ENCODE results near the gene BATF2. TPM values are rescaled to one million over a fixed set of nuclear protein-coding genes. Genes with fewer than 3 reads are reported as not detected.
"Not testable (repeated sequence)": the region's sequence is repeated elsewhere in the genome, so short reads cannot be mapped to it uniquely, and the experiment has no call there.

The BATF2 gene
- total RNA-seq, 1 donor from 2014 or later = under 0.01 TPM

- FAIRE-seq (no peak), DNase-seq (ENCODE audit: low read depth) (no peak)
- H3K36me3 ChIP-seq (ENCODE audit: control insufficient read depth, insufficient read depth, low read length) = no peaks in the 10 kb centered on the region
- TF ChIP-seq CTCF (IDR thresholded peaks at IDR 0.05; ENCODE audit: insufficient read depth, low read length, severe bottlenecking) = no peak
- no peak overlapping the region for H3K4me3 ChIP-seq (ENCODE audit: low read depth, low read length)
- no peaks in the 10 kb centered on the region for H3K27me3 ChIP-seq (ENCODE audit: control insufficient read depth, insufficient read depth, low read length)
Measured at GRCh38 chr11:65008873-65009272, 12.1 kb upstream of the BATF2 start.

GRCh38 chr11:65008016-65008415 lies 11.2 kb upstream of the BATF2 start:
- DNase-seq (ENCODE audit: low read depth) = peak; percentile 7
- no peak for TF ChIP-seq CTCF (IDR thresholded peaks at IDR 0.05; ENCODE audit: insufficient read depth, low read length, severe bottlenecking)

GRCh38 chr11:65003968-65004367 lies 7.2 kb upstream of the BATF2 start:
- not testable (repeated sequence) for FAIRE-seq; H3K36me3 ChIP-seq (ENCODE audit: control insufficient read depth, insufficient read depth, low read length); DNase-seq (ENCODE audit: low read depth); H3K27me3 ChIP-seq (ENCODE audit: control insufficient read depth, insufficient read depth, low read length); H3K4me3 ChIP-seq (ENCODE audit: low read depth, low read length)

More at GRCh38 chr11:65008016-65008415, 11.2 kb upstream of the BATF2 start:
- H3K36me3 ChIP-seq (ENCODE audit: control insufficient read depth, insufficient read depth, low read length) = no peaks in the 10 kb centered on the region
- no peaks in the 10 kb centered on the region for H3K27me3 ChIP-seq (ENCODE audit: control insufficient read depth, insufficient read depth, low read length)
- FAIRE-seq = no peak
- H3K4me3 ChIP-seq (ENCODE audit: low read depth, low read length) = no peak overlapping the region

GRCh38 chr11:65003282-65003681 lies 6.5 kb upstream of the BATF2 start:
- FAIRE-seq = no peak
- TF ChIP-seq CTCF (IDR thresholded peaks at IDR 0.05; ENCODE audit: insufficient read depth, low read length, severe bottlenecking) = no peak
- peak; percentile 38 for DNase-seq (ENCODE audit: low read depth)

GRCh38 chr11:65002706-65003105 lies 5.9 kb upstream of the BATF2 start:
- FAIRE-seq = no peak
- H3K27me3 ChIP-seq (ENCODE audit: control insufficient read depth, insufficient read depth, low read length) = no peaks in the 10 kb centered on the region
- no peak for DNase-seq (ENCODE audit: low read depth)
- H3K4me3 ChIP-seq (ENCODE audit: low read depth, low read length) = no peak overlapping the region
- no peak for TF ChIP-seq CTCF (IDR thresholded peaks at IDR 0.05; ENCODE audit: insufficient read depth, low read length, severe bottlenecking)
- no peaks in the 10 kb centered on the region for H3K36me3 ChIP-seq (ENCODE audit: control insufficient read depth, insufficient read depth, low read length)

More at GRCh38 chr11:65003282-65003681, 6.5 kb upstream of the BATF2 start:
- no peak overlapping the region for H3K4me3 ChIP-seq (ENCODE audit: low read depth, low read length)
- no peaks in the 10 kb centered on the region for H3K36me3 ChIP-seq (ENCODE audit: control insufficient read depth, insufficient read depth, low read length)
- no peaks in the 10 kb centered on the region for H3K27me3 ChIP-seq (ENCODE audit: control insufficient read depth, insufficient read depth, low read length)

- no peak for FAIRE-seq
- no peaks in the 10 kb centered on the region for H3K27me3 ChIP-seq (ENCODE audit: control insufficient read depth, insufficient read depth, low read length)
- H3K36me3 ChIP-seq (ENCODE audit: control insufficient read depth, insufficient read depth, low read length) = no peaks in the 10 kb centered on the region
- DNase-seq (ENCODE audit: low read depth) = no peak
- H3K4me3 ChIP-seq (ENCODE audit: low read depth, low read length) = no peak overlapping the region
- no peak for TF ChIP-seq CTCF (IDR thresholded peaks at IDR 0.05; ENCODE audit: insufficient read depth, low read length, severe bottlenecking)
Measured at GRCh38 chr11:64999478-64999877, 2.7 kb upstream of the BATF2 start.
